IMR-90 (cell line): ENCODE data around the gene EFCAB5. TPM values are rescaled to one million over a fixed set of nuclear protein-coding genes. Genes with fewer than 3 reads are reported as not detected.
"Not testable (repeated sequence)": the region's sequence is repeated elsewhere in the genome, so short reads cannot be mapped to it uniquely, and the experiment has no call there.

Source experiments
- ATAC-seq: fragments of 200-7000 bp; cut with Tn5 transposase; 2 replicates; pipeline ENCODE4 v1.9.1; 2020; ENCODE audit warnings: low read depth, mild to moderate bottlenecking, moderate library complexity
- BruUV-seq: library from RNA; stranded (reverse); fragments of 400-500 nt; replicated peaks from 2 replicates; lab custom pipeline; 2021; lab: Mats Ljungman, UMichigan
- CTCF ChIA-PET: fragments of 300-600 bp; formaldehyde crosslinking; extraction: SDS; loops from one replicate; lab custom pipeline; 2021; ENCODE audit warnings: antibody characterized with exemption; lab: Yijun Ruan, JAX
- POLR2A ChIA-PET: fragments of 300-600 bp; sonication (Branson Sonifier 250); formaldehyde crosslinking; loops from one replicate; lab custom pipeline; 2022; ENCODE audit warnings: antibody characterized with exemption; ENCODE audit not compliant: unreplicated experiment; lab: Charles Lee
- DNase-seq: peaks from one replicate; pipeline ENCODE4 v3.0.0; 2013
- H2AFZ ChIP-seq: replicated peaks from 2 replicates; pipeline ENCODE3; 2013; ENCODE audit warnings: low read length, mild to moderate bottlenecking; ENCODE audit not compliant: poor library complexity
- H2AK5ac ChIP-seq: 2 replicates; pipeline ENCODE4 v1.6.1; 2013; ENCODE audit warnings: low read depth, low read length, inconsistent platforms
- H2AK9ac ChIP-seq: replicated peaks from 2 replicates; pipeline ENCODE3; 2013; ENCODE audit warnings: mild to moderate bottlenecking, low read depth, low read length, moderate library complexity; ENCODE audit not compliant: poor library complexity
- H2BK120ac ChIP-seq: 2 replicates; pipeline ENCODE4 v1.6.1; 2013; ENCODE audit warnings: low read depth, low read length, inconsistent platforms
- H2BK15ac ChIP-seq: 3 replicates; pipeline ENCODE4 v1.6.1; 2013; ENCODE audit warnings: low read depth, low read length, inconsistent platforms
- H2BK20ac ChIP-seq: 2 replicates; pipeline ENCODE4 v1.6.1; 2013; ENCODE audit warnings: low read depth, mild to moderate bottlenecking, inconsistent platforms, low read length, moderate library complexity
- H2BK5ac ChIP-seq: 2 replicates; pipeline ENCODE4 v1.6.1; 2013; ENCODE audit warnings: mild to moderate bottlenecking, low read depth, low read length, inconsistent platforms; ENCODE audit not compliant: poor library complexity, severe bottlenecking
- H3K14ac ChIP-seq: replicated peaks from 2 replicates; pipeline ENCODE4 v1.6.1; 2013; ENCODE audit warnings: low read depth, low read length, inconsistent platforms
- H3K18ac ChIP-seq: 2 replicates; pipeline ENCODE4 v1.6.1; 2013; ENCODE audit warnings: low read depth, low read length, control low read depth
- H3K23ac ChIP-seq: 2 replicates; pipeline ENCODE4 v1.6.1; 2013; ENCODE audit warnings: low read depth, low read length, inconsistent platforms
- H3K27ac ChIP-seq: 2 replicates; pipeline ENCODE4 v1.5.1; 2013; ENCODE audit warnings: mild to moderate bottlenecking, control low read depth, low read length; ENCODE audit not compliant: insufficient read depth
- H3K27me3 ChIP-seq: 2 replicates; pipeline ENCODE4 v1.6.1; 2013; ENCODE audit warnings: low read length; ENCODE audit not compliant: control insufficient read depth, insufficient read depth
- H3K36me3 ChIP-seq: 2 replicates; pipeline ENCODE4 v1.6.1; 2013; ENCODE audit warnings: low read length, mixed read lengths; ENCODE audit not compliant: control insufficient read depth, insufficient read depth
- H3K4ac ChIP-seq: 2 replicates; pipeline ENCODE4 v1.6.1; 2013; ENCODE audit warnings: low read depth, low read length, inconsistent platforms
- H3K4me1 ChIP-seq: 2 replicates; pipeline ENCODE4 v1.6.1; 2013; ENCODE audit warnings: low read length, mixed read lengths; ENCODE audit not compliant: control insufficient read depth, insufficient read depth
- H3K4me2 ChIP-seq: 2 replicates; pipeline ENCODE4 v1.6.1; 2013; ENCODE audit warnings: low read depth, mild to moderate bottlenecking, control low read depth, low read length, moderate library complexity
- H3K4me3 ChIP-seq: 2 replicates; pipeline ENCODE4 v1.5.1; 2013; ENCODE audit warnings: low read depth, mild to moderate bottlenecking, control low read depth, low read length, moderate library complexity; ENCODE audit not compliant: insufficient read depth
- H3K56ac ChIP-seq: 2 replicates; pipeline ENCODE4 v1.6.1; 2013; ENCODE audit warnings: low read length, inconsistent platforms; ENCODE audit not compliant: insufficient read depth; ENCODE audit errors: extremely low read depth
- H3K79me1 ChIP-seq, 2 experiments: 2 replicates each; pipeline ENCODE4 v1.6.1; 2013; ENCODE audit warnings: low read length in 2 of 2, inconsistent platforms in 1 of 2, low read depth in 1 of 2
- H3K9ac ChIP-seq: 2 replicates; pipeline ENCODE4 v1.6.1; 2013; ENCODE audit warnings: low read depth, low read length, control low read depth
- H3K9me1 ChIP-seq: 2 replicates; pipeline ENCODE4 v1.6.1; 2013; ENCODE audit warnings: low read length, inconsistent platforms; ENCODE audit not compliant: insufficient read depth
- H3K9me3 ChIP-seq: 2 replicates; pipeline ENCODE4 v1.6.1; 2013; ENCODE audit warnings: low read length; ENCODE audit not compliant: control insufficient read depth, insufficient read depth
- H4K20me1 ChIP-seq: 2 replicates; pipeline ENCODE4 v1.6.1; 2013; ENCODE audit warnings: low read length, inconsistent platforms; ENCODE audit not compliant: insufficient read depth
- H4K5ac ChIP-seq: 2 replicates; pipeline ENCODE4 v1.6.1; 2013; ENCODE audit warnings: mild to moderate bottlenecking, low read depth, low read length, control low read depth
- H4K8ac ChIP-seq, 2 experiments: 2 replicates each; pipeline ENCODE4 v1.6.1; 2013; ENCODE audit warnings: low read depth in 2 of 2, low read length in 2 of 2, control low read depth in 1 of 2, inconsistent platforms in 1 of 2
- H4K91ac ChIP-seq: 2 replicates; pipeline ENCODE4 v1.6.1; 2013; ENCODE audit warnings: low read depth, low read length, inconsistent platforms; ENCODE audit not compliant: insufficient read depth
- WGBS, 2 experiments: methylation state at CpG; one replicate each; pipeline versions ENCODE4 v1.1.5 to v1.1.7; 2013; ENCODE audit warnings: missing lambda C conversion rate in 2 of 2; ENCODE audit not compliant: insufficient read length in 1 of 2; ENCODE audit errors: extremely low coverage in 2 of 2; 5-methylcytosine and 5-hydroxymethylcytosine counted together
- dilution Hi-C: fragments of 300-500 bp; cut with HindIII; formaldehyde crosslinking; loops from one replicate; pipeline ENCODE4 v1.14.3; 2018; ENCODE audit warnings: low sequenced_read_pairs; ENCODE audit not compliant: unreplicated experiment
- in situ Hi-C: fragments of 300-500 bp; cut with MboI; formaldehyde crosslinking; loops from 3 replicates; pipeline ENCODE4 v1.14.3; 2019; ENCODE audit warnings: low sequenced_read_pairs, inconsistent platforms, mixed read lengths
- intact Hi-C: fragments of 100-400 bp; cut with micrococcal nuclease; formaldehyde crosslinking; loops from 2 replicates; pipeline ENCODE4 v1.10.0; 2022
- polyA plus RNA-seq, 3 experiments: library from polyadenylated mRNA; depleted of rRNA; stranded (reverse); fragments of >200 nt; gene quantifications; 2 replicates each; pipeline ENCODE4 v1.2.3, GENCODE V29; 2012; ENCODE audit warnings: low replicate concordance in 1 of 3
- total RNA-seq: library from RNA; depleted of rRNA; stranded (reverse); fragments of >200 nt; gene quantifications from 2 replicates; pipeline ENCODE4 v1.2.3, GENCODE V29; 2012

EFCAB5 gene
- total and polyA plus RNA-seq, 2 of the 4 experiments (the other 2 are of a cell fraction) = 0.14 TPM; not detected in 1

GRCh38 chr17:30147860-30148259 lies 206.4 kb downstream of the EFCAB5 start:
- dilution Hi-C loops, CTCF ChIA-PET, H3K18ac ChIP-seq, H3K9me1 ChIP-seq, H3K27ac ChIP-seq, H2BK5ac ChIP-seq, H3K9me3 ChIP-seq, H3K9ac ChIP-seq, H2AK9ac ChIP-seq, H2BK15ac ChIP-seq, H3K14ac ChIP-seq, H3K27me3 ChIP-seq, H3K4me1 ChIP-seq, BruUV-seq, H3K4ac ChIP-seq, POLR2A ChIA-PET, H4K5ac ChIP-seq, in situ Hi-C loops, H3K56ac ChIP-seq, H3K36me3 ChIP-seq, H3K23ac ChIP-seq, H2BK20ac ChIP-seq, H2AFZ ChIP-seq, H2AK5ac ChIP-seq, H3K4me3 ChIP-seq, H4K91ac ChIP-seq, H3K4me2 ChIP-seq, H4K8ac ChIP-seq, H2BK120ac ChIP-seq, intact Hi-C loops: not testable (repeated sequence)
- H3K79me1 ChIP-seq = peaks cover 31 to 56% of the 10 kb centered on the region in 2 experiments
- DNase-seq (peak; percentile 15), ATAC-seq (0 out of 2 replicates have a peak, but pooled peaks have one; percentile 40)
- no CpG with 5 or more reads among the region's 6 CpGs for WGBS, 2 experiments
- peaks cover 37% of the 10 kb centered on the region for H4K20me1 ChIP-seq
